Lower leg skin (tissue), 4 donors: ENCODE results near the gene RIGI. TPM values are rescaled to one million over a fixed set of nuclear protein-coding genes. Genes with fewer than 3 reads are reported as not detected.
A peak's percentile ranks its signal among the peaks of the same experiment; 100 is the strongest.

Experiments
- DNase-seq, 2 donors: peaks; one replicate each; pipeline ENCODE4 v3.0.0-alpha.2; 2019; ENCODE audit warnings: low spot score in 2 of 2
- H3K4me3 ChIP-seq: fragments of 200-600 bp; sonication (generic); 2 replicates; pipeline ENCODE4 v1.5.1; 2017; ENCODE audit warnings: mild to moderate bottlenecking, low read depth; ENCODE audit not compliant: poor library complexity, severe bottlenecking
- CTCF ChIP-seq, 3 donors: fragments of 450-650 bp; IDR thresholded peaks; one replicate each; pipeline ENCODE4 v1.5.1; 2016; ENCODE audit warnings: antibody characterized with exemption in 3 of 3, mild to moderate bottlenecking in 3 of 3, moderate library complexity in 2 of 3
- POLR2A ChIP-seq, 2 donors: fragments of 450-650 bp; IDR thresholded peaks; one replicate each; pipeline ENCODE4 v1.6.1; 2016 to 2017; ENCODE audit warnings: antibody characterized with exemption in 2 of 2, mild to moderate bottlenecking in 1 of 2, moderate library complexity in 1 of 2
- WGBS, 2 donors: methylation state at CpG; one replicate each; pipeline ENCODE4 v1.1.5; 2018; 5-methylcytosine and 5-hydroxymethylcytosine counted together
- intact Hi-C: fragments of 100-400 bp; cut with DNase I; formaldehyde crosslinking; loops from one replicate; pipeline ENCODE4 v1.15.0; 2023; ENCODE audit warnings: low total_unique reads
- total RNA-seq, 4 donors: library from RNA; depleted of rRNA; stranded (reverse); fragments of >200 nt; gene quantifications; one replicate each; pipeline ENCODE4 v1.1.0, GENCODE V29; 2016

Gene RIGI
- total RNA-seq = 10 to 100 TPM in 1 of 4 donors, 1 to 10 TPM in 3; 5.0 to 12.0 (median 7.1) TPM

GRCh38 chr9:32526041-32526706, at the start of gene RIGI:
Gene RIGI (minus strand): TSS chr9:32526196. CDS start chr9:32526166, 30 bp downstream.
- TF ChIP-seq CTCF (IDR thresholded peaks at IDR 0.05) = peak in 1 of 3 donors; percentile 12
- no peak for TF ChIP-seq POLR2A (IDR thresholded peaks at IDR 0.05)
- H3K4me3 ChIP-seq = peak within 1 kb of the TSS; percentile 58
- DNase-seq = peak; percentile 92 to 98
- intact Hi-C loops = no loop called here
- 1% methylated on average over 37 of the region's 37 CpGs for WGBS, 2 donors

GRCh38 chr9:32574858-32575257, 48.9 kb upstream of the RIGI start:
- 68 to 72% methylated on average over 1 of the region's 1 CpG for WGBS, 2 donors

GRCh38 chr9:32573821-32574220, 47.8 kb upstream of the RIGI start:
- WGBS, 2 donors = 83 to 86% methylated on average over 7 of the region's 7 CpGs
- DNase-seq = no peak
- no peak overlapping the region for H3K4me3 ChIP-seq
- intact Hi-C loops = no loop called here
- TF ChIP-seq POLR2A (IDR thresholded peaks at IDR 0.05) = no peak
- TF ChIP-seq CTCF (IDR thresholded peaks at IDR 0.05) = no peak

More at GRCh38 chr9:32574858-32575257, 48.9 kb upstream of the RIGI start:
- intact Hi-C loops = no loop called here
- no peak for DNase-seq
- no peak overlapping the region for H3K4me3 ChIP-seq
- TF ChIP-seq CTCF (IDR thresholded peaks at IDR 0.05) (no peak), POLR2A (IDR thresholded peaks at IDR 0.05) (no peak)

- DNase-seq = peak; percentile 91 to 98
- intact Hi-C loops = no loop called here
- no peak for TF ChIP-seq CTCF (IDR thresholded peaks at IDR 0.05)
- TF ChIP-seq POLR2A (IDR thresholded peaks at IDR 0.05) = no peak
- H3K4me3 ChIP-seq = peak within 1 kb of the TSS; percentile 77
- 0% methylated on average over 36 of the region's 36 CpGs for WGBS, 2 donors
These were observed 47.0 kb upstream of the RIGI start, which contains the start of gene NDUFB6 for GRCh38 chr9:32572900-32573523. Gene NDUFB6 (minus strand): TSS chr9:32573159. CDS start chr9:32573060, 99 bp downstream.

GRCh38 chr9:32571969-32572899, 46.2 kb upstream of the RIGI start:
- DNase-seq = peak; percentile 49 to 87
- peak overlapping the region; percentile 77 for H3K4me3 ChIP-seq
- 1% methylated on average over 17 of the region's 17 CpGs for WGBS, 2 donors
- intact Hi-C loops = no loop called here
- TF ChIP-seq CTCF (IDR thresholded peaks at IDR 0.05) (no peak), POLR2A (IDR thresholded peaks at IDR 0.05) (no peak)
